Adipose tissue (tissue), 3 donors: ENCODE results near the gene CLEC2D. TPM values are rescaled to one million over a fixed set of nuclear protein-coding genes. Genes with fewer than 3 reads are reported as not detected.
"Not testable (repeated sequence)": the region's sequence is repeated elsewhere in the genome, so short reads cannot be mapped to it uniquely, and the experiment has no call there.

Source experiments
- H3K27ac ChIP-seq: one replicate; pipeline ENCODE4 v1.5.1; 2013; ENCODE audit warnings: low read depth, low read length
- WGBS, 3 donors: extraction: QIAGEN DNeasy Blood & Tissue Kit; methylation state at CpG; one replicate each; pipeline ENCODE4 v1.1.7; 2013; 5-methylcytosine and 5-hydroxymethylcytosine counted together
- polyA plus RNA-seq, 3 donors: library from polyadenylated mRNA; stranded (reverse); fragments of 200-250 nt; gene quantifications; one replicate each; pipeline ENCODE4 v1.2.3, GENCODE V29; 2013
- donor health status: healthy with polysubstance abuse.
- donor health status: Bipolar disorder and iron deficiency.
- donor health status: healthy.

Gene CLEC2D
- polyA plus RNA-seq, 3 donors: 1.2 to 4.3 (median 1.9) TPM

DNA sequence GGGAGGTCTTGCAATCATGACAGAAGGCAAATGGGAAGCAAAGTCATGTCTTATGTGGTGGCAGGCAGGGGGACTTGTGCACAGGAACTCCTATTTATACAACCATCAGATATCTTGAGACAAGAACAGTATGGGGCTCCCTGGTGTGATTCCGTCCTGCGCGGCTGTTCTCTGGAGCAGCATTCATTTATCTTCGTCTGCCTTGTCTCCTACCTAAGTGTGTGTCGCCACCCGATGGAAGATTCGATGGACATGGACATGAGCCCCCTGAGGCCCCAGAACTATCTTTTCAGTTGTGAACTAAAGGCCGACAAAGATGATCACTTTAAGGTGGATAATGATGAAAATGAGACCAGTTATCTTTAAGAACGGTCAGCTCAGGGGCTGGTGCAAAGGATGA lies 25.6 kb downstream of the CLEC2D start:
- 90 to 97% (median 90%) methylated on average over 9 of the region's 9 CpGs for WGBS, 3 donors

DNA sequence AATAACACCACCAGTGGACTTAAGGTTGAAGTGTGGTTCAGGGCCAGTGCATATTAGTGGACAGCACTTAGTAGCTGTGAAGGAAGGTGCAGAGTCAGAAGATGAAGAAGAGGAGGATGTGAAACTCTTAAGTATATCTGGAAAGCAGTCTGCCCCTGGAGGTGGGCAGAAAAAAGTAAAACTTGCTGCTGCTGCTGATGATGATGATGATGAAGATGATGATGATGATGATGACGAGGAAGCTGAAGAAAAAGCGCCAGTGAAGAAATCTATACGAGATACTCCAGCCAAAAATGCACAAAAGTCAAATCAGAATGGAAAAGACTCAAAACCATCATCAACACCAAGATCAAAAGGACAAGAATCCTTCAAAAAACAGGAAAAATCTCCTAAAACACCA lies 26.1 kb downstream of the CLEC2D start:
- not testable (repeated sequence) for H3K27ac ChIP-seq
- 97 to 98% (median 97%) methylated on average over 3 of the region's 3 CpGs for WGBS, 3 donors

More for the DNA sequence above, 25.6 kb downstream of the CLEC2D start:
- H3K27ac ChIP-seq: not testable (repeated sequence)

DNA sequence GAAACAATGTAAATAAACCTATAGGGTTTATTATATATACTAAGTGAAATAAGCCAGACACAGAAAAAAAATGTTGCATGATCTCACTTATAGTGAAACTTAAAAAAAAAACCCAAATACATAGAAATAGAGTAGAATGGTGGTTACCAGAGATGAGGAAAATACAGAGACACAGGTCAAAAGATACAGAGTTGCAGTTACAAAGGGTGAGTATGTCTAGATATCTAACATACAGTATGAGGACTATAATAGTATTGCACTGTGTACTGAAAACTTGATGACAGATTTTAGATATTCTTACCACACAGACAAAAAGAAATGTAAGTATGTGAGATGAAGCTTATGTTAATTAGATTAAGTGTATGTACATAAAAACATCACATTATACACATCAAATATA lies 28.1 kb downstream of the CLEC2D start:
- no peak overlapping the region for H3K27ac ChIP-seq

DNA sequence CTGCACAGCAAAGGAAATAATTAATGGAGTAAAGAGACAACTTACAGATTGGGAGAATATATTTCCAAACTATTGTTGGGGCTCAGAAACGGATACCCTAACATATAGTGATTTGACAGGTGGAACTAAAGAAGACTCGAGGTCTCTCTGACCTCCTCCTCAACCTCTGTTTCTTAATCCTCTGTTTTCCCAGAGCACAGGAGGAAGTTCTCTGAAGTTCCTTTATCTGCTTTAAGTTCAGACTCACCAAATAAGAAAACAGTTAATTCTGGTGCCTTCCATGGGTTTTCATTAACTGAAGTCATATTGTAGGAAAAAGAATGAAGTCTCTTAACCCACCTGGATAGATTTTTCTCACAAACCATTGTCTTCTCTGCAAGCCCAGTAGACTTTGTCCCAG lies 29.2 kb downstream of the CLEC2D start:
- H3K27ac ChIP-seq: no peak overlapping the region
- WGBS, 3 donors: 58 to 76% (median 73%) methylated on average over 2 of the region's 2 CpGs

DNA sequence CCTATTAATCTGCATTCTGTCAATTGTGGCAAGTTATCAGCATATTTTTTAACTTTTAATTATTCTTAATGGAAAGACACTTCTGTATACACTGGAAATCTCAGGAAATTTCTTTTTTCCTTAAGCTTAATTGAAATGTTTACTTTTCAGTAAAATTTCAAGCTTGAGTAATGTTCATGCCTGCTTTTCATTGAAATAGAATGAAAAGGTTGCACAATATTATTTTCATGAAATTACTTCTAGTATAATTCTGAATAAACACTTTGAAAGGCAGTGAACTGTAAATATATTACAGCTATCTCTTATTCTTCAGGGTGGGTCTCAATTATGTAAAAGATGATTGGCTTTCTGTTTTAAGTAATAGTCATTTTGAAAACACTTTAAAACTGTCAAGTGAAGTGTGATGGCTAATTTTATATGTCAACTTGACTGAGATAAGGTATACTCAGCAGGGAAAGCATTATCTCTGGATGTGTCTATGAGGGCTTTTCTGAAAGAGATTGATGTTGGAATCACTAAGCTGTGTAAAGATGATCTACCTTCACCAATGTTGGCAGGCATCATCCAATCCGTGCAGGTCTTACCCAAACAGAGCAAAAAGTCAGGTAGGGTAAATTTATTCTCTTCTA lies 29.9 kb downstream of the CLEC2D start:
- WGBS, 3 donors: 51 to 64% (median 52%) methylated on average over 1 of the region's 1 CpG
- no peak overlapping the region for H3K27ac ChIP-seq

DNA sequence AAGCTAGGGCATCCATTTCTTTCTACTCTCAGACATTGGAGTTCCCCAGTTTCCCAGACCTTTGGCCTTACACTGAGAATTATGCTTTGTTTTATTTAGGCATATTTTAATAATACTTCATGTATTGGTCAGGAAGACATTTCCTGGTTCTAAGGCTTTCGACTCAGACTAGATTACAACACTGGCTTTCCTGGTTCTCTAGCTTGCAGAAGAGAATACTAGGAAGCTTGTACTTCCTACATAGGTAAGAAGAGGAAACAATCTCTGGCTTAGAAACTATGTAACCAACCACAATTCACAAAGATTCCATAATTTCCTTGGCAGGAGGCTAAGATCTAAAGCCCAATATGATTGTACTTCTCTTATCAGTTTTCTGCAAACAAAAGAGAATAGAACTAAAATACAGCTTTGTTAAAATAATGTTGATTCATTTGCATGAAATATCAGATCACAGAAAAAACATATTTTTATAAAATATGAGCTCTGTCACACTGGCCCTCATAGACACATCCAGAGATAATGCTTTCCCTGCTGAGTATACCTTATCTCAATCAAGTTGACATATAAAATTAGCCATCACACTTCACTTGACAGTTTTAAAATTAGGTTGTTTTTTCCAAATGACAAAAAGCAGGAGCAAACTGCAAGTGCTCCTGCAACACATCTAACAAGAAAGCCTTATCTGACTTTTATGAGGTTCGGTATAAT lies 30.5 kb downstream of the CLEC2D start:
- no peak overlapping the region for H3K27ac ChIP-seq
- 35 to 66% (median 46%) methylated on average over 2 of the region's 2 CpGs for WGBS, 3 donors

DNA sequence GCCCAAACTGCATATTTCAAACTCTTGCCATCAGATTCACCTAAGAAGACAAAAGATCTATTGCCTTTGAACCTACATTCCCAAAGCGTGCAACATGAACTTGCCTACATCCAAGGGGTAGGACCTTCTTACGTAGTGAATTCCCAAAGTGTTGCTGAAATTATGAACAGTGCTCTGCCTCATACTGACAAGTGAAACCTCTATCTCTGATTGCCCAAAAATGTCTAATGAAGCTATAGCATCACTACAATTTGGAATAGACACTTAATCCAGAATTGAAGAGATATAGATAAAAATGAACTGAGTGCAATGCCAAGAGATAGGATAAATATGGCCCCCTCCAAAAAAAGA lies 31.1 kb downstream of the CLEC2D start:
- H3K27ac ChIP-seq: no peak overlapping the region
- 66 to 85% (median 68%) methylated on average over 2 of the region's 2 CpGs for WGBS, 3 donors

DNA sequence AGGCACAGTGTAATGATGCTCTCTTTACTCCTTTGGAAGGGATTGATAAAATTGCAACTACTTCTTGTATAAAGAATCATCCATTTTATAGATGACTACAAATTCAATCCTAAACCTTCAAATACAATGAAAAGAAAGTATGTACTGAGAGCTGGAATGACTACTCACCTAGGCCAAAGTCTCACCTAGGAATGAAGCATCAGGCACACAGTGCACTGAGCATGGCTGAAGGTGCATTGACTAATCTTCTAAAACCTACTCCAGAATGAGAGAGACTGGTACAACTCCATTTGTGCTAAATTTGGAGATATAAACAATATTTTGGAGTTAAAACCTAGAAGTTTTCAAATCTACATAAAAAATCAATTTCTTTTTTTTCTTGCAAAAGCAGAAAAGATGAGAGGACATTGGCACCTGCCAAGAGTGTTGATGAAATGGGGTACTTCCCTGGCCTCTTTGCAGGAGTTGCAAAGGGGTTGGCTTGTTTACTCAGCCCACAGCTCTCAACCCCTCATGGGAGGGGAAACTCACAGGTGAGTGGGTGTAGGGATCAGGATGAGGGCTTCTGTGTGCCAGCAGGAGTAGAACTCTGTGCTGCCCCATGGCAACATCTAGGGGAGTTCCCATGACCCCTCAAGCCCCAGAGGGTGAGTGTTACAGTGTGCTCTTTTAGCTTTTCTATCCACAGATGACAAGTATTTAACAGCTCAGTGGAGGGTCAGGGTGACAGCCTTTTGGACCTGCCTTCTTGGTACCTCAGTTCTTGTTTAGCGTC lies 32.1 kb downstream of the CLEC2D start:
- WGBS, 3 donors: 80 to 96% (median 87%) methylated on average over 1 of the region's 1 CpG
- no peak overlapping the region for H3K27ac ChIP-seq

DNA sequence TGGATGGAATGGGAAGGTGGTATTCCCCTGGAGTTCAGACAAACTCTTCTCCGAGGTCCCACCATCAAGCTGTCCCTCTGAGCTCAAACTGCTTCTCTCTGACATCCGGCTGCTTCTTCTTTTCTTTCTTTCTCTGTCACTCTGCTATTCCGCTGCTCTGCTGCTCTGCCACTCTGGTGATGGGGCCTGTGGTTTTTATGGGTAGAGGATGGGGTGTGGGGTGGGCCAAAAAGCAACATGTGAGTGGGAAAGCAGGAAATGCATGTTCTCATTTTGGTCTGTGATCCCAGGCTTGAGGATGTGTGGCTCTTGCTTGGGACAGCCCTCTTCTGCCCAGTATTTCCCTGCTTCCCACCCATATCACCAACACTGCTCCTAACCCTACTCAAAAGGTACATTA lies 32.7 kb downstream of the CLEC2D start:
- no peak overlapping the region for H3K27ac ChIP-seq
- WGBS, 3 donors: 48 to 86% (median 63%) methylated on average over 3 of the region's 3 CpGs

DNA sequence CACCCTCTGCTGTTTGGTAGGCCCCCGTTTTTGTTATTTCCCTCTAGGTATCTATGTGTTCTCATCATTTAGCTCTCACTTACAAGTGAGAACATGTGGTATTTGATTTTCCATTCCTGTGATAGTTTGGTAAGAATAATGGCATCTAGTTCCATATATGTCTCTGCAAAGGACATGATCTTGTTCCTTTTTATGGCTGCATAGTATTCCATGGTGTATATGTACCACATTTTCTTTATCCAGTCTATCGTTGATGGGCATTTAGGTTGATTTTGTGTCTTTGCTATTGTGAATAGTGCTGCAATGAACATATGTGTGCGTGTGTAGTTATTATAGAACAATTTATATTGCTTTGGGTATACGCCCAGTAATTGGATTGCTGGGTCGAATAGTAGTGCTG lies 35.0 kb downstream of the CLEC2D start:
- not testable (repeated sequence) for H3K27ac ChIP-seq
- WGBS, 3 donors: 88 to 96% (median 93%) methylated on average over 5 of the region's 5 CpGs

DNA sequence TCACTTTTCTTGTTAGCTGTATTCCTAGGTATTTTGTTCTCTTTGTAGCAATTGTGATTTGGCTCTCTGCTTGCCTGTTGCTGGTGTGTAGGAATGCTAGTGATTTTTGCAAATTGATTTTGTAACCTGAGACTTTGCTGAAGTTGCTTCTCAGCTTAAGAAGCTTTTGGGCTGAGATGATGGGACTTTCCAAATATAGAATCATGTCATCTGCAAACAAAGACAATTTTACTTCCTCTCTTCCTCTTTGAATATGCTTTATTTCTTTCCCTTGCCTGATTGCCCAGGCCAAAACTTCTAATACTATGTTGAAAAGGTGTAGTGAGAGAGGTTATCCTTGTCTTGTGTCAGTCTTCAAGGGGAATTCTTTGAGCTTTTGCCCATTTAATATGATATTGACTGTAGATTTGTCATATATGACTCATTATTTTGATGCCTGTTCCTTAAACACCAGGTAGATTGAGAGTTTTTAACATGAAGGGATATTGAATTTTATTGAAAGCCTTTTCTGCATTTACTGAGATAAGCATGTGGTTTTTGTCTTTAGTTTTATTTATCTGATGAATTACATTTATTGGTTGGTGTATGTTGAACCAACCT lies 36.7 kb downstream of the CLEC2D start:
- no peak overlapping the region for H3K27ac ChIP-seq

DNA sequence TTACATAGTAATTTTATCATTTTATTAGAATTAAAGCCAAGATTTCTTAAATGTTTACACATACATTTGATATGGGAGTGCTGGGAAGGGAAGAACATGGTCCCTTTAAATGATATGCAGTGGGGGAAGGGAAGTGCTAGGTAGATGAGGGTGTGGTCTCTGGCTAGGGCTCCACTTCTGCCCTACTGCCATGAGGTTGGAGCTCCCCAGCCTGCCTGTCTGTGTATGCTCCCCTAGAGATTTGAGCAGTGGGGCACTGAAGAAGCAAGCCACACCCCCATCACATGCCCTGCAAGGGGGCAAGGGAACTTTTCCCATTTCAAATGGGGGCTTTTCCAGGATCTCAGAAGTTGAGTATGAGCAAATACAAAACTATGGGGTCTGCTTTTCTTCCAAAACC lies 37.8 kb downstream of the CLEC2D start:
- H3K27ac ChIP-seq: no peak overlapping the region

DNA sequence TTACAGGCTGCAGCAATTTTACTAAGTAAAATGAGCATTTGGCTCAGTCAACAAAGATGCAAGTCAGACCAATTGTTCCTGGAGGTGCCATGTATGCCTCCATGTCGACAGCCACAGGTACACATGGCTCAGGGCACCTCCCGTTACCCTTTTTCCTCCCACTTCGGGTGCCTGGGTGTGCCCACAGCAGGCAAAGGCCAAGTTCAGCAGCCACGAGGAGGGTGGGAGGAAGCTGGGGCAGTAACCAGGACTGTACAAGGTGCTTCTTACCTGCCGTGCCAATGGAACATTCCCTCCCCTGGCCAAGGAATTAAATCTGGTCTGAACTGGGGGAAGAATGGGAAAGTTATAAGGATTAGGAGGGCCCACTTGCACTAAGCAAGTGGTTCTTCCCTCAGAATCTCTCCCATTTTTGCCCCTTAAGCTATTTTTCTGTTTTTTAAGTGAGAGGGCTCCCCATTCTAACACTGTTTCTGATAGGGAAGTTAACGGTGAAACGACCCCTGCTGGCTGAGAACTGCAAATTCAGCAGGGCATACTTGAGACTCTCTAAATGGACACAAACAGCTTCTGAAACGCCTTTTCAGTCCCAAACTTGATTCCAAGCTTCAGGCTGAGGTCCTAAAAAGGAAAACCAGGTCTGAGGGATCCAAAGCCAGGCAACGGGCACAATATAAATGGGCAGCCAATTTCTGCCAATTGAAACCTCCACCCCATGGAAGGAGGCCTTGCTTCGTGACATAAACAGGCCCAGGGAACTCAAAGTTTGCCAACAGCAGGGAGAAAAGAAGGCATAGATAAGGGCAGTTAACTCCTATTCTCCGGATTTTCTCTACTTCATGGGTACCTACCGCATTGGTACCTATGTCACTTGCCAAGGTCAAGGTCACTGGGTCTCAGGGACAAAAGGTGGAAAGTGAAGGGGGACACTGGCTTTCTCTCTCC lies 38.6 kb downstream of the CLEC2D start:
- 45 to 60% (median 59%) methylated on average over 12 of the region's 12 CpGs for WGBS, 3 donors

DNA sequence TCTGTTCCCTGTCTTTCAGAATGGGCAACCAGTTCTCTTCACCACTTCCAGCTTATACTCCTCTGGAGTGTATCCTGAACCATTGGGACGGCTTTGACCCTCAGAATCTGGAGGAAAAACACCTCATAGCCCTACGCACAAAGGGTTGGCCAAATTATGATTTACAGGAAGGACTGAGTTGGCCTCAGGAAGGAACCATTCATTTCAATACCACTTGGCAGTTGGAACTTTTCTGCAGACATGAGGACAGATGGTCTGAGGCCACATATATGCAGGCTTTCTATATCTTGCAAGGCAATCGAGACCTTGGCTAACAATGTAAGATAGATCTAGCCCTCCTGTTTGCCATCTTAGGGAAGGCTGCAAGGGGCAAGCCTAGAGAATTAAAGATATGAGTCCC lies 39.3 kb downstream of the CLEC2D start:
- WGBS, 3 donors: 70 to 87% (median 86%) methylated on average over 3 of the region's 3 CpGs
- no peak overlapping the region for H3K27ac ChIP-seq

More for the DNA sequence above, 38.6 kb downstream of the CLEC2D start:
- H3K27ac ChIP-seq: no peak overlapping the region

DNA sequence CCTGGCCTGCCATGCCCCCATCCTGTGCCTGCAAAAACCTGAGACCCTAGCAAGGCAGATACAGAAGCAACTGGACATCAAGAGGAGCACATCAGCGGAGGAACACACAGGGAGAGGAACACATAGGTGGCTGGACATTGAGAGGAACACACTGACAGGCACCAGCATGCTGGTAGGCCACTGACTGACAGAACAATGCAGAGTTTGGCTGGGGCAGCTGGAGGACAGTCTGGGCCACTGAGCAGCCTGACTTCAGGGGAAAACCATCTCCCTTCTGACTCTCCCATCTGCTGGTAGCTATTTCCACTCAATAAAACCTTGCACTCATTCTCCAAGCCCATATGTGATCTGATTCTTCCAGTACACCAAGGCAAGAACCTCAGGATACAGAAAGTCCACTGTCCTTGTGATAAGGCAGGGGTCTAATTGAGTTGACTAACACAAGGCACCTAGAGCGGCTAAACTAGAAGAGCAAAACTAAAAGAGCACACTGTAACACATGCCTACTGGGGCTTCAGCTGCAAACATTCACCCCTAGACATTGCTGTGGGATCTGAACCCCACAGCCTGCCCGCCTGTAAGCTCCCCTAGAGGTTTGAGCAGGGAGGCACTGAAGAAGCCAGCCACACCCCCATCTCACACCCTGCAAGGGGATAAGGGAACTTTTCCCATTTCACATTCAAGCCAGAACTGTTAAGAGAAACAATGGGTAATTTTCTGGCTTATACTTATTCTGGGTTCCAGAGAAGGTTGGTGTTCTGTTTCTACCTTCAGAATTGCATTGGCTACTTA lies 41.3 kb downstream of the CLEC2D start:
- no peak overlapping the region for H3K27ac ChIP-seq
- 88 to 91% (median 89%) methylated on average over 3 of the region's 3 CpGs for WGBS, 3 donors

DNA sequence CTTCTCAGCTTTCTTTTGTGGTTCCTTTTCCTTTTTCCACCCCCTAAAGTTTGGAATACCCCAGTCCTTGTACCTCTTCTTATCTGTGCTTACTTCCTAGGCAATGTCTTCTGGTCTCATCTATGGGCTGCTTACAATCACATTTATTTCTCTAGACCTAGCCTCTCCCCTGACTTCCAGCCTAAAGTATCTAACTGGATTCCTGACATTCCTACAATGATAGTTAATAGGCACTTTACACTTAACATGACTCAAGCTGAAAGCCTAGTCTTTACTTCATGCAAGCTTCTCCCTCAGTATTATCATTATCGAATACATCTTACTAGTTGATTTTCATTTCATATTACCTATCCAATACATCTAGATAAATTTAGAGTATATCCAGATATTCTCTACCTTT lies 42.2 kb downstream of the CLEC2D start:
- no peak overlapping the region for H3K27ac ChIP-seq
- WGBS, 3 donors: 79 to 85% (median 80%) methylated on average over 1 of the region's 1 CpG

DNA sequence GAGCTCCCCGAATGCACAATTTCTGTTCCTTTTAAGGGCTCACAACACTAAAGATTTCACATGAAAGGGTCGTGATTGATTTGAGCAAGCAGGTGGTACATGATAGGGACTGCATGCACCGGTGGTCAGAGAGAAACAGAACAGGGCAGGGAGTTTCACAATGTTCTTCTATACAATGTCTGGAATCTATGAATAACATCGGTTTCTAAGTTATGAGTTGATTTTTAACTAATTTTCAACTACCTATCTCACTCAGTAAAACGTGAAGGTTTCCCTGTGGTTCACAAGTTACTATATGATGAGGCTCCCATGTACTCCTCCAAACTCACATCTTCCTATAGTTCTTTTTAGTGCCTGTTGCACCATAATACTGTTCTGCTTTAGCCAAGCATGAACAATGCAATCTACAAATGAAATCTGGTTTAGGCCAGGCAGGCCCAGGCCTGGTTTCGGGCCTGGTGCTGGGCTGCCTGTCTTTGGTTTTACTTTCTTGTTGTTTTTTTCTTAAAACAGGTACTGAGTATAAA lies 43.6 kb downstream of the CLEC2D start:
- WGBS, 3 donors: 58 to 87% (median 81%) methylated on average over 6 of the region's 6 CpGs
- H3K27ac ChIP-seq: not testable (repeated sequence)
